ENCODE measurements around the gene DYSF. TPM values are rescaled to one million over a fixed set of nuclear protein-coding genes. Genes with fewer than 3 reads are reported as not detected.

Gene DYSF
- polyA plus RNA-seq, 4 donors: 0.67 to 5.0 (median 3.2) TPM

DNA sequence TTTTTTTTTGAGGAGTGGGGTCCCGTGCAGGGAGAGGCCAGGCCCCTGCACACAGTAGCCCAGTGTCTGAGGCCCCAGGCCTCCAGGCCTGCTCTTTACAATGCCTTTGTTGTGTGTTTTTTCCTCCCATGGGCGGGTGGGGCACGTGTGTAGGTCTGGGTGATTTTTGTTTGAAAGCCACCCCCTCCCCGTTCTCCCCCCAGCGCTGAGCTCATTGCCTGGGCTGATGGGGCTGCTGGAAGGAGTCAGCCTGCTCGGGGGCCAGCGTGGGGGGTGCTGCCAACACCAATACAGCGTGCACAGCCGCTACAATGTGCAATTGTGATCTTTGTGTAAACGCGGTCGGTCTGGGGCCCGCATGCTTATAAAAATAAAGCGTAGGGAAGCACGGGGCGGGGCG, 142.7 kb downstream of the DYSF start:
- no peaks in the 10 kb centered on the region for H3K9me3 ChIP-seq (ENCODE audit: control insufficient read depth in 2 of 2, insufficient read depth in 1 of 2, low read depth in 1 of 2, low read length in 1 of 2)
- WGBS, 3 donors: 32 to 41% (median 38%) methylated on average over 17 of the region's 17 CpGs
- peak in 1 of 2 donors; percentile 32 for DNase-seq
- H3K27me3 ChIP-seq (ENCODE audit: control insufficient read depth in 3 of 3, insufficient read depth in 3 of 3, low read length in 3 of 3): no peaks in the 10 kb centered on the region
- no peaks in the 10 kb centered on the region for H3K36me3 ChIP-seq (ENCODE audit: control insufficient read depth in 3 of 3, insufficient read depth in 2 of 3, low read depth in 1 of 3, low read length in 3 of 3)
- H3K27ac ChIP-seq (ENCODE audit: low read depth in 1 of 3, low read length in 2 of 3): no peak overlapping the region
- no peak for FAIRE-seq
- H3K4me1 ChIP-seq (ENCODE audit: control insufficient read depth in 3 of 3, insufficient read depth in 2 of 3, low read depth in 1 of 3, low read length in 2 of 3): no peaks in the 10 kb centered on the region
- no peak overlapping the region for H3K4me3 ChIP-seq (ENCODE audit: low read depth in 1 of 3, low read length in 3 of 3)

- Histone ChIP-seq H3K9me3 (ENCODE audit: control insufficient read depth in 2 of 2, insufficient read depth in 1 of 2, low read depth in 1 of 2, low read length in 1 of 2) (no peaks in the 10 kb centered on the region), H3K4me1 (ENCODE audit: control insufficient read depth in 3 of 3, insufficient read depth in 2 of 3, low read depth in 1 of 3, low read length in 2 of 3) (no peaks in the 10 kb centered on the region), H3K4me3 (ENCODE audit: low read depth in 1 of 3, low read length in 3 of 3) (no peak overlapping the region), H3K27me3 (ENCODE audit: control insufficient read depth in 3 of 3, insufficient read depth in 3 of 3, low read length in 3 of 3) (no peaks in the 10 kb centered on the region), H3K36me3 (ENCODE audit: control insufficient read depth in 3 of 3, insufficient read depth in 2 of 3, low read depth in 1 of 3, low read length in 3 of 3) (no peaks in the 10 kb centered on the region), H3K27ac (ENCODE audit: low read depth in 1 of 3, low read length in 2 of 3) (no peak overlapping the region)
- 87 to 90% (median 87%) methylated on average over 4 of the region's 4 CpGs for WGBS, 3 donors
- DNase-seq (no peak), FAIRE-seq (no peak)
Measured at GRCh38 chr2:71597756-71598155, 144.4 kb downstream of the DYSF start.

- no peak overlapping the region for H3K27ac ChIP-seq (ENCODE audit: low read depth in 1 of 3, low read length in 2 of 3)
- no peak overlapping the region for H3K4me3 ChIP-seq (ENCODE audit: low read depth in 1 of 3, low read length in 3 of 3)
- H3K4me1 ChIP-seq (ENCODE audit: control insufficient read depth in 3 of 3, insufficient read depth in 2 of 3, low read depth in 1 of 3, low read length in 2 of 3): no peaks in the 10 kb centered on the region
- H3K27me3 ChIP-seq (ENCODE audit: control insufficient read depth in 3 of 3, insufficient read depth in 3 of 3, low read length in 3 of 3): no peaks in the 10 kb centered on the region
- FAIRE-seq (no peak), DNase-seq (no peak)
- H3K9me3 ChIP-seq (ENCODE audit: control insufficient read depth in 2 of 2, insufficient read depth in 1 of 2, low read depth in 1 of 2, low read length in 1 of 2): no peaks in the 10 kb centered on the region
- 82 to 90% (median 87%) methylated on average over 14 of the region's 14 CpGs for WGBS, 3 donors
- H3K36me3 ChIP-seq (ENCODE audit: control insufficient read depth in 3 of 3, insufficient read depth in 2 of 3, low read depth in 1 of 3, low read length in 3 of 3): no peaks in the 10 kb centered on the region
Measured at GRCh38 chr2:71598526-71598925, 145.2 kb downstream of the DYSF start.

- Histone ChIP-seq H3K27ac (ENCODE audit: low read depth in 1 of 3, low read length in 2 of 3) (no peak overlapping the region), H3K9me3 (ENCODE audit: control insufficient read depth in 2 of 2, insufficient read depth in 1 of 2, low read depth in 1 of 2, low read length in 1 of 2) (no peaks in the 10 kb centered on the region), H3K4me3 (ENCODE audit: low read depth in 1 of 3, low read length in 3 of 3) (no peak overlapping the region), H3K4me1 (ENCODE audit: control insufficient read depth in 3 of 3, insufficient read depth in 2 of 3, low read depth in 1 of 3, low read length in 2 of 3) (no peaks in the 10 kb centered on the region), H3K36me3 (ENCODE audit: control insufficient read depth in 3 of 3, insufficient read depth in 2 of 3, low read depth in 1 of 3, low read length in 3 of 3) (no peaks in the 10 kb centered on the region), H3K27me3 (ENCODE audit: control insufficient read depth in 3 of 3, insufficient read depth in 3 of 3, low read length in 3 of 3) (no peaks in the 10 kb centered on the region)
- 75 to 82% (median 78%) methylated on average over 8 of the region's 8 CpGs for WGBS, 3 donors
- DNase-seq (no peak), FAIRE-seq (no peak)
Measured at GRCh38 chr2:71599038-71599437, 145.7 kb downstream of the DYSF start.

GRCh38 chr2:71599646-71600236, 146.4 kb downstream of the DYSF start:
- no peaks in the 10 kb centered on the region for H3K4me1 ChIP-seq (ENCODE audit: control insufficient read depth in 3 of 3, insufficient read depth in 2 of 3, low read depth in 1 of 3, low read length in 2 of 3)
- DNase-seq: no peak
- FAIRE-seq: no peak
- H3K36me3 ChIP-seq (ENCODE audit: control insufficient read depth in 3 of 3, insufficient read depth in 2 of 3, low read depth in 1 of 3, low read length in 3 of 3): no peaks in the 10 kb centered on the region
- no peaks in the 10 kb centered on the region for H3K9me3 ChIP-seq (ENCODE audit: control insufficient read depth in 2 of 2, insufficient read depth in 1 of 2, low read depth in 1 of 2, low read length in 1 of 2)
- H3K27me3 ChIP-seq (ENCODE audit: control insufficient read depth in 3 of 3, insufficient read depth in 3 of 3, low read length in 3 of 3): no peaks in the 10 kb centered on the region
- H3K4me3 ChIP-seq (ENCODE audit: low read depth in 1 of 3, low read length in 3 of 3): no peak overlapping the region
- no peak overlapping the region for H3K27ac ChIP-seq (ENCODE audit: low read depth in 1 of 3, low read length in 2 of 3)
- 91 to 93% (median 93%) methylated on average over 13 of the region's 13 CpGs for WGBS, 3 donors

DNA sequence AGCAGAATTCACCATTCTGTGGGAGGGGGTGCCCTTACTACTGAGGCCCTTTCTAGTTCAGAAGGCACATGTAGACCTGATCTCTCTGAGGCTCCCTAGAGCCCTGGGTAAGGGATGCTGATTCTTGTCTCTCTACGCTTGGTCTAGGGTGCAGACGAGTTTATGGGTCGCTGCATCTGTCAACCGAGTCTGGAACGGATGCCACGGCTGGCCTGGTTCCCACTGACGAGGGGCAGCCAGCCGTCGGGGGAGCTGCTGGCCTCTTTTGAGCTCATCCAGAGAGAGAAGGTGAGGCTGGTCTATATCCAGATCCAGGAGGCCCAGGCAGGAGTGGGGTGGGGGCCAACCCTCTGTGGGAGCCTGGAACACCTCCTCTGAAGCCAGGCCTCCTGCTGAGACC, 147.2 kb downstream of the DYSF start:
- Histone ChIP-seq H3K4me1 (ENCODE audit: control insufficient read depth in 3 of 3, insufficient read depth in 2 of 3, low read depth in 1 of 3, low read length in 2 of 3) (no peaks in the 10 kb centered on the region), H3K36me3 (ENCODE audit: control insufficient read depth in 3 of 3, insufficient read depth in 2 of 3, low read depth in 1 of 3, low read length in 3 of 3) (no peaks in the 10 kb centered on the region), H3K27ac (ENCODE audit: low read depth in 1 of 3, low read length in 2 of 3) (no peak overlapping the region), H3K9me3 (ENCODE audit: control insufficient read depth in 2 of 2, insufficient read depth in 1 of 2, low read depth in 1 of 2, low read length in 1 of 2) (no peaks in the 10 kb centered on the region), H3K27me3 (ENCODE audit: control insufficient read depth in 3 of 3, insufficient read depth in 3 of 3, low read length in 3 of 3) (no peaks in the 10 kb centered on the region), H3K4me3 (ENCODE audit: low read depth in 1 of 3, low read length in 3 of 3) (no peak overlapping the region)
- no peak for FAIRE-seq
- WGBS, 3 donors: 89 to 92% (median 90%) methylated on average over 9 of the region's 9 CpGs
- DNase-seq: no peak

DNA sequence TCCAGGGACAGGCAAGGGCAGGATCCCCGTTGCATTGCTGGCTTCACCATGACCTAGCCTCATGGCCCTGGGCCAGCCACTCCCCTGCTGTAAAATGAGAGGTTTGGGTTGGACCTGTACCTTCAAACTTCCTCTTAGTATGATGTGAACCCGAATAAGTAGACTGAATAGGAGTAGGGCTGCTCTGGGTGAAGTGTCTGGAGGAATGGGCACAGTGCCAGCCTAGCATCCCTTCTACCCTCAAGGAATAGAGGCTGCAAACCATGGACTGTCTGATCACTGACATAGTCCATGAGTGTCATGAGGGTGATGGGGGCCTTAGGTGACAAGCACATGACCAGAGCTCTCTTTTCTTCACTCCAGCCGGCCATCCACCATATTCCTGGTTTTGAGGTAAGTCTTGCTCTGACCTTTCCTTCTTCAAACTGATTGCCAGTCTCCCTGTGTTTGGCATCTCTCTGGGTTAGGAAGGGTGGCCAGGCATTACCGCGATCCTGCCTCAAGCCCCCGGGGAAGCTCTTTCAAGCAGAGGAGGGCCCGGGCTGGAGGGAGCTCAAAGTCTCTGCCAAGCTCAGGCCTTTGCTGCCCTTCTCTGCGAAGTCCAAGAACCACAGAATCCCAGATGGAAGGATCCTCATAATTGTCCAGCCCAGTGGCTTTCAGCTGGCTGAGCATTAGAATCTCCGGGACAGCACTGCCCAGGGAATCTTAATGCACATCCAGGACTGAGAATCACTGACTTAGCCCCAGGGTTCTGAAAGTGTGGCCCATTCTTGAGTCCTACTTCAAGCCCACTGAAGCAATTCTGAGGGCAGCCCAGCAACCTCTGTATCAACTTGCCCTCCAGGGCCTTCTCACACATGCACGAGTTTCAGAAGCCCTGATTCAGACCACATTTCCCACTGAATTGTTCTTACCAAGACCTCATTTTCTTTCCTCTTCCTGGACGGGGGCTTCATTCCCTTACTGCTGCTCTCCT, 148.1 kb downstream of the DYSF start:
- H3K9me3 ChIP-seq (ENCODE audit: control insufficient read depth in 2 of 2, insufficient read depth in 1 of 2, low read depth in 1 of 2, low read length in 1 of 2): no peaks in the 10 kb centered on the region
- DNase-seq: no peak
- H3K4me1 ChIP-seq (ENCODE audit: control insufficient read depth in 3 of 3, insufficient read depth in 2 of 3, low read depth in 1 of 3, low read length in 2 of 3): no peaks in the 10 kb centered on the region
- 75 to 84% (median 77%) methylated on average over 11 of the region's 11 CpGs for WGBS, 3 donors
- no peak overlapping the region for H3K4me3 ChIP-seq (ENCODE audit: low read depth in 1 of 3, low read length in 3 of 3)
- H3K36me3 ChIP-seq (ENCODE audit: control insufficient read depth in 3 of 3, insufficient read depth in 2 of 3, low read depth in 1 of 3, low read length in 3 of 3): no peaks in the 10 kb centered on the region
- H3K27me3 ChIP-seq (ENCODE audit: control insufficient read depth in 3 of 3, insufficient read depth in 3 of 3, low read length in 3 of 3): no peaks in the 10 kb centered on the region
- FAIRE-seq: no peak
- H3K27ac ChIP-seq (ENCODE audit: low read depth in 1 of 3, low read length in 2 of 3): no peak overlapping the region

DNA sequence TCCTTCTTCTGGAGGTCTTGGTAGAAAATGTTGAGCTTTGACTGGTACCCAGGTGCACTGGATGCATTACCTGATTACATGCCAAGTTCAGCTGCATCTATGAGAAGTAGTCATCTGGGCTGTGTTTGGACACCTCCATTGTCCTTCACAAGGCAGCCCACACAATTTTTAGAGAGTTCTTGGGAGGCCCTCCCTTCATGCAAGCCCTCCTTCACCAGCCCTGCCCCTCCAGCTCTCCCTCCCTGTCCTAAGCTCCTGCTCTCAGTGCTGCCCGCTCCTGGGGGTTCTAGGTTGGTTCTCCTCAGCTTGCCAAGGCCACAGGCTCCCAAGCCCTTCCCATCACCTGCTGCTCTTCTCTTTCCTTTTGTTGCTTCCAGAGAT, 148.7 kb downstream of the DYSF start:
- Histone ChIP-seq H3K9me3 (ENCODE audit: control insufficient read depth in 2 of 2, insufficient read depth in 1 of 2, low read depth in 1 of 2, low read length in 1 of 2) (no peaks in the 10 kb centered on the region), H3K27me3 (ENCODE audit: control insufficient read depth in 3 of 3, insufficient read depth in 3 of 3, low read length in 3 of 3) (no peaks in the 10 kb centered on the region), H3K27ac (ENCODE audit: low read depth in 1 of 3, low read length in 2 of 3) (no peak overlapping the region), H3K4me3 (ENCODE audit: low read depth in 1 of 3, low read length in 3 of 3) (no peak overlapping the region), H3K36me3 (ENCODE audit: control insufficient read depth in 3 of 3, insufficient read depth in 2 of 3, low read depth in 1 of 3, low read length in 3 of 3) (no peaks in the 10 kb centered on the region), H3K4me1 (ENCODE audit: control insufficient read depth in 3 of 3, insufficient read depth in 2 of 3, low read depth in 1 of 3, low read length in 2 of 3) (no peaks in the 10 kb centered on the region)
- WGBS, 3 donors: 89 to 95% (median 91%) methylated on average over 1 of the region's 1 CpG
- no peak for FAIRE-seq
- no peak for DNase-seq
